AG04449 (cell line): ENCODE data around the gene NCR2.

Source experiments
- CTCF ChIA-PET: fragments of 350-600 bp; formaldehyde crosslinking; extraction: SDS; loops from one replicate; lab custom pipeline; 2021; ENCODE audit warnings: antibody characterized with exemption; lab: Yijun Ruan, JAX
- POLR2A ChIA-PET: fragments of 400-600, 350-600 bp; formaldehyde crosslinking; extraction: SDS; loops from one replicate; lab custom pipeline; 2020; ENCODE audit warnings: antibody characterized with exemption, inconsistent platforms; lab: Yijun Ruan, JAX
- DNase-seq: peaks from one replicate; pipeline ENCODE4 v3.0.0-alpha.2; 2010; ENCODE audit warnings: low read depth, low spot score
- H3K4me3 ChIP-seq: 2 replicates; pipeline ENCODE4 v1.5.1; 2011; ENCODE audit warnings: low read depth, mild to moderate bottlenecking, control low read depth, low read length
- CTCF ChIP-seq: IDR thresholded peaks from one replicate; pipeline ENCODE4 v1.5.1; 2011; ENCODE audit warnings: mild to moderate bottlenecking, moderate library complexity, low read length, control low read depth, inconsistent platforms; ENCODE audit not compliant: insufficient read depth; ENCODE audit errors: missing control alignments

NCR2 gene

DNA sequence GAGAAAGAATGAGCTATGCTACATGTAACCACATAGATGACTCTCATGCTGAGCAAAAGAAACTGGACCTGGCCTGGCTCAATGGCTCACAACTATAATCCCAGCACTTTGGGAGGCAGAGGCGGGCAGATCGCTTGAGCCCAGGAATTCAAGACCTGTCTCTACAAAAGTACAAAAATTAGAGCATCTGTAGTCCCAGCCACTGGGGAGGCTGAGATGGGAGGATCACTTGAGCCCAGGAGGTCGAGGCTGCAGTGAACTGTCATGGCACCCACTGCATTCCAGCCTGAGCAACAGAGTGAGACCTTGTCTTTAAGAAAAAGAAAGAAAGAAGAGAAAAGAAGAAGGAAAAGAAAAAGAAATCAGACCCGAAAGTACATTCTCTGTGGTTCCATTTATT, 41.7 kb downstream of the NCR2 start:
- ChIA-PET POLR2A (interaction anchor here (0.6 kb wide), 1 partner anchor 13 kb away, joined by 3 read pairs; no protein-coding TSS in a partner anchor), CTCF (interaction anchor here (1.6 to 10.5 kb wide), 4 partner anchors 9 to 307 kb away, joined by 4 to 481 read pairs (median 6); no protein-coding TSS in a partner anchor)
- H3K4me3 ChIP-seq, result no peak overlapping the region
- no peak for TF ChIP-seq CTCF
- DNase-seq, result no peak

GRCh38 chr6:41379306-41379705, 43.9 kb downstream of the NCR2 start:
- no peak for TF ChIP-seq CTCF
- ChIA-PET CTCF (no interaction called here), POLR2A (no interaction called here)
- DNase-seq, result no peak
- no peak overlapping the region for H3K4me3 ChIP-seq

- ChIA-PET CTCF (interaction anchor here (1.8 kb wide), 1 partner anchor 18 kb away, joined by 4 read pairs; no protein-coding TSS in a partner anchor), POLR2A (no interaction called here)
- no peak overlapping the region for H3K4me3 ChIP-seq
- DNase-seq, result no peak
- no peak for TF ChIP-seq CTCF
Measured at GRCh38 chr6:41386594-41386993, 51.2 kb downstream of the NCR2 start.

GRCh38 chr6:41392246-41392645, 56.8 kb downstream of the NCR2 start:
- no peak for DNase-seq
- POLR2A ChIA-PET, result no interaction called here
- TF ChIP-seq CTCF, result no peak
- CTCF ChIA-PET, result no interaction called here
- no peak overlapping the region for H3K4me3 ChIP-seq

DNA sequence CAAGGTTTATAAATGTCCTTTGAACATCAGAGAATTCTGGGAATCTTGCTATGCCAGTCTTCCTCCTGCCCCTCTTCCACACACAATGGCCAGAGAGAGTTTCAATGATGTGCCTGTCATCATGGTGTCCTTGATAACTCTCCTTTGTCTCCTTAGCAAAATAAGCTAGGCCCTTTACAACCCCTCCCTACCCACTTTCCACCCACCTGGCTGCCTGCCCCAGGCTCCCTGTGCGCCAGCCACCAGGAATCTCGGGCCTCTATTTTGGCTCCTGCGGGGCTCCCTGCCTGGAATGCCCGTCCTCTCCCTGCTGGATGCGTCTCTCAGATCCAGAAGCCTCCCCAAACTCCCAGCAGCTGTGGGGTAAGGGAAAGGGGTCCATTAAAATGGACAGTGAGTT, 60.9 kb downstream of the NCR2 start:
- no peak for DNase-seq
- TF ChIP-seq CTCF, result no peak
- CTCF ChIA-PET, result interaction anchor here (1.0 to 5.6 kb wide), 2 partner anchors 29 to 387 kb away, joined by 3 to 32 read pairs; no protein-coding TSS in a partner anchor
- H3K4me3 ChIP-seq, result no peak overlapping the region
- POLR2A ChIA-PET, result no interaction called here

DNA sequence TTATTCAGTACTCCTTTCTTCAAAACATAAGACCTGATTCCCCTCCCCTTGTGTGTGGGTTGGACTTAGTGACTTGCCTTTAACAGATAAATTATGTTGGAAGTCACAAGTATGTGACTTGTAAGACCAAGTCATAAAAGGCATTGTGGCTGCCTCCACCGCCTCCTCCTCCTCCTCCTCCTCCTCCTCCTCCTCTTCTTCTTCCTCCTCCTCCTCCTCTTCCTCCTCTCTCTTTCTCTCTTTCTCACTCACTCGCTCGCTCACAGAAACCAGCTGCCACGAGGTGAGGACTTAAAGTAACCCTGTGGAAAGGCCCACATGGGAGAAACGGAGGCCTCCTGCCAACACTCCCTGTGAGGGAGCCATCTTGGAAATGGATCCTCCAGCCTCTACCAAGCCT, 64.0 kb downstream of the NCR2 start:
- no peak for TF ChIP-seq CTCF
- DNase-seq, result no peak
- POLR2A ChIA-PET, result no interaction called here
- no peak overlapping the region for H3K4me3 ChIP-seq
- CTCF ChIA-PET, result interaction anchor here (0.7 to 1.1 kb wide), 3 partner anchors 25 to 65 kb away, joined by 3 read pairs; no protein-coding TSS in a partner anchor
